HG03558 (cell line): ENCODE data around the gene OR2Z1.

Experiments
- ATAC-seq: cut with Tn5 transposase; IDR thresholded peaks from one replicate; pipeline ENCODE4 v1.9.1; 2021; ENCODE audit warnings: moderate number of reproducible peaks; ENCODE audit not compliant: unreplicated experiment; ENCODE audit errors: extremely low read depth

The OR2Z1 gene

GRCh38 chr19:8721334-8721733, at the start of gene OR2Z1:
Gene OR2Z1 (plus strand): TSS chr19:8721634. CDS start chr19:8731029, 9,395 bp downstream.
- no peak for ATAC-seq

DNA sequence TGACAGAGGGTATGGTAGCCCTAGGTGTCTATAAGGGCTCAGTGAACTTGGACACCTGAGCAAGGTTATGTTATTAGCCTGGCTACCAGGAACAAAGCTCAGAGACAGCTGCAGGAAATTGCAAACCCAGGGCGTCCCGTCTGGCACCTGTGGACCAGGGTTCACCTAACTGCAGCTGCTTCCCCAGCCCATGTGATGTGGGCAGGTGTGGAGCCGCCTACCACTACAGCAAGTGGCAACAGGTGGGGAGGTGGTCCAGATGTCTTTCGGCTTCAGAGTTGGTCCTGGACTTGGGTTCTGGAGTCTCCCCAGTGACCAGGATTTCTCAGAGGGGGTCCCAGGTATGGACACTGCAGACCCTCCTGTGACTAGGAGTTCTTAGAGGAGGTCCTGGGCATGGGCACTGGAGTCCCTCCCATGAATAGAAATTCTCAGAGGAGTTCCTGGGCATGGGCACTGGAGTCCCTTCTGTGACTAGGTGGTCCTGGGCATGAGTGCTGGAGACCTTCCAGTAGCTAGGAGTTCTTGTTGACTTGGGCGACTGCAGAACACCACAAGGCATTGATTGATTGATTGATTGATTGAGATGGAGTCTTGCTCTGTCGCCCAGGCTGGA, 48.0 kb upstream of the OR2Z1 start:
- no peak for ATAC-seq

- no peak for ATAC-seq
These were observed 46.4 kb upstream of the OR2Z1 start for GRCh38 chr19:8675066-8675465.

DNA sequence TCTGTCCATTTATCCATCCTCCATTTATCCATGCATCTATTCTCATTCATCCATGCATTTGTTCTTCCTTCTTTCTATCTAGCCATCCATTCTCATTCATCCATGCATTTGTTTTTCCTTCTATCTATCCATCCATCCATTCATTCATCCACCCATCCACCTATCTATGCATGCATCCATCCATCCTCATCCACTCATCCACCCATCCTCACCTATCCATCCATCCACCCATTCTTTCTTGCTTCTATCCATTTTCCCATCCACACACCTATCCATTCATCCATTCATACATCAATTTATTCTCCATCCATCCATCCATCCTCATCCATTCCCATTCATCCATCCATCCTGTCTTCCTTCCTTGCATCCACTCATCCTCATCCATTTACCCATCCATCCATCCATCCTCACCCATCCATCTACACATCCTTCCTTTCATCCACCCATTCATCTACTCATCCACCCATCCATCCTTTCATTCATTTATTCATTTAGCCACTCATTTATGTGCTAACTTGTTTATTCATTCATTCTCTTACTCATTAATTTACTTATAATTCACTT, 43.1 kb upstream of the OR2Z1 start:
- no peak for ATAC-seq

DNA sequence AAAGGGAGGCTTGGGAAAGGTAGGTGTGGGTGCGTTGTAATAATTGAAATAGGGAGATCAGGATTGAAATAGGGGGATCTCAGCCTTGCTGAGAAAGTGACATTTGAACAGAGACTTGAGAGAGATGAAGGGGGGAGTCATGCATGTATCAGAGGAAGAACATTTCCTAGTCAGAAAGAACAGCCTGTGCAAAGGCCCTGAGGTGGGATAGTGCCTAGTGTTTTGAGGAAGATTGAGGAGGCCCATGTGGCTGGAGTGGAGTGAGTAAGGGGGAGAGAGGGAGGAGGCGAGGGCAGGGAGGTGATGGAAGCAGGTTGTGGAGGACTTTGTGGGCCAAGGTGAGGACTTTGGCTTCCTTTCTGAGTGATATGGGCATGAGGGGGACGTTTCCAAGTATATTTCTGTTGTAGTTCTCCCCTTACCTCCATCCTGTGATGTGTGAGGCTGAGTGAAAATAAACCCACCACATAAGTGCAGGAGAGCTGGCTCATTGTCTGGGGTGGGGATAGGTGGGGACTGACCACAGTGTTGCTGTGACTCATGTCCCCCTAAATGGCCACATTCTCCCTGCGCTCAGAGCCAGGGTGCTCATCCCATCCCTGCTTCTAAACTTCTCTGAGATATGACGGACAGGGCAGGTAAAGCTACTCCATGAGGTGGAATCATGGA, 40.6 kb upstream of the OR2Z1 start:
- ATAC-seq, result no peak

GRCh38 chr19:8681345-8682029, 39.9 kb upstream of the OR2Z1 start:
- no peak for ATAC-seq

DNA sequence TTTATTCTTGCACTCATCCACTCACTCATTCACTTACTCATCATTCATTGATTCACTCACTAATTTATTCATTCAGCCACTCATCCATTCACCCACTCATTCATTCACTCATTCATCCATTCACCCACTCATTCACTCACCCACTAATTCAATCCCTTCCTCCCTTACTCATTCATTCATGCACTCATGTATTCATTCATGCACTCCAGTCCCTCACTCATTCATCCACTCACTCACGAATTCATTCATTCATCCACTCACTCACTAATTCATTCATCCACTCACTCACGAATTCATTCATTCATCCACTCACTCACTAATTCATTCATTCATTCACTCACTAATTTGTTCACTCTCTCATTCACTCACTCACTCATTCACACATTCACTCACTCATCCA, 39.0 kb upstream of the OR2Z1 start:
- ATAC-seq, result no peak

DNA sequence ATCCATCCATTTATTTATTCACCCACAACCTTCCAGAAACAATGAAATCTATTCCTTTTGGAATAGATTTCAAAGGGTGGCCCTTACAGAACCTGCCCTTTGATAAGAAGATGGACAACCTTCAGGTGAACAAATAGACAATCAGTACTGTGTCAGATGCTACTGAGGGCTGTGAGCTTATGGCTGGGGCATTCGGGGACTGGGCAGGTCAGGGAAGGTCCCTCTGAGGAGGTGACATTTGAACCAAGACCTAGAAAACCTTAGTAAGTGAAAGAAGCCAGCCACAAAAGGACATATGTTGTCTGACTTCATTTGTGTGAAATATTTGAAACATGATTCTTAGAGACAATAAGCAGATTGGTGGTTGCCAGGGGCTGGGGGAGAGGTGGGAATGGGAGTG, 38.5 kb upstream of the OR2Z1 start:
- no peak for ATAC-seq

DNA sequence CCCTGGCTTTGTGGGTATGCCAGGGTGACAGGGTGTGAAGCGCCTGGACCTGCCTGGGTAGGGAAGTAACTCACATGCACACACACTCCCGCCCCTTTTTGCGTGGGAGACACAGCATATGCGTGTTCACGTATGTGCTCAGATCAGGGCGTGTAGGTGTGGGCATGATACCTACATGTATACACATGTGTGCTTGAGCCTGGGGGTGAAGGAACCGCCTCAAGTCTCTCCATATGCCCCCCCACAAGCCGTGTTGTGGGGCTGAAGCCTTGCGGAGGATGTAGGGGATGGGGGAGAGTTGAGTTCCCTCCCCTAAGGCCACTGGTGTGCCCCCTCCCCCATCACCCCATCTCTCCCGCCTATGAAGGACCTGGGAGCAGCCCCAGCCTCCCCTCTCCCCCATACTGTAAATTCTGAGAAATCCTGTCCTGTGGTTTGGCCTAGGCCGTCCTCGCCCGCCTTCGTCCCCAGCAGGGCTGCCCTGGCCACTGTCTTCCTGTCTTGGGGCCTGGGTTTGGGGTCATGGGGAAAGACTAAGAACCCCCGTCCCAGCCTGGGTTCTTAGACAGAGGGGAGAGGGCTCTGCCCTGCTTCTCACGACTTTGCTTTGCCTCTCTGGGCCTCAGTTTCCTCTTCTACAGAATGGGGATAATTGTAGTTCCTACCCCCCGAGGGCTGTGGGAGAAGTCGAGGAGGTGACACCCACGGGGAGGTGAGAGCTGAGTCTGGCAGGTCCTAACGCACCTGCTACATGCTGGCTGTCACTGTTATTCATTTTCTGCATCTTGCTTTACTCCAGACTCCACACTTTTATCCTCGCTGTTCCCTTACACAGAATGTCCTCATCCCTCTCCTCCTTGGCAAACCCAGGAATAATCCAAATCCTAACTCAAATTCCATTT, 37.2 kb upstream of the OR2Z1 start:
- ATAC-seq, result no peak

GRCh38 chr19:8686549-8686948, 34.9 kb upstream of the OR2Z1 start:
- no peak for ATAC-seq

- ATAC-seq, result no peak
These were observed 32.5 kb upstream of the OR2Z1 start for GRCh38 chr19:8688930-8689329.

- ATAC-seq, result no peak
These were observed 30.5 kb upstream of the OR2Z1 start for GRCh38 chr19:8690753-8691539.

- ATAC-seq, result no peak
These were observed 25.9 kb upstream of the OR2Z1 start for GRCh38 chr19:8695501-8695900.

GRCh38 chr19:8695911-8696310, 25.5 kb upstream of the OR2Z1 start:
- no peak for ATAC-seq

GRCh38 chr19:8696993-8697392, 24.4 kb upstream of the OR2Z1 start:
- no peak for ATAC-seq

DNA sequence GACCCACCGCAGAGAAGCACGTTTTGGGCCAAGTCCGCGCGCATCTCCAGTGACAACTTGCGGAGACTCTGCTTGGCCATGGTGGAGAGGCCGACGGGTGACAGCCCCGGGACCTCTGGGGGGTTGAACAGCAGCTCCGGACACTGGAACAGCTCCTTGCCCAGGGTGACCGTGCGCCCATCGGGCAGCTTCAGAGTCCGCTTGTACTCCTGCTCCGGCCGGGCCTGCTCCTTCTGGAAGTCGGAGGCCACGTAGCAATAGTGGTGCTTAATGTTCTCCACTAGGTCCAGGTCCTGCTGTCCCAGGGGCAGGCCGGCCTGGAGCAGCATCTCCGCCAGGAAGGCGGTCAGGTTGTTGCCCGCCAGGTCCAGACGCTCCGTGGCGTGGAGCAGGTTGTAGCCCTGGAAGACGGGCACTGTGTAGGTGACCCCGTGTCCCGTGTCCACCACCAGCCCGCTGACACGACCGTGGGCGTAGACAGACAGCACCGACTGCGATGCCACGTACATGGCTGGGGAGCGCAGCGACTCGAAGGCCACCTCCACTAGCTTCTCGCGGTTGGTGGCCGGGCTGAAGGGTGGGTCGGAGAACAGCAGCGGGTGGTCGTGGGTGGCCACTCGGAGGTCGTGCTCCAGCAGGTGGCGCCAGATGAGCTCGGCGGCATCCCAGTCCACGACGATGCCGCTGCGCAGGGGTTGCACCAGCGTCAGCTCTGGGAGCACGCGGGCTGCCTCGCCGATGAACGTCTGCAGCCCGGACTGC, 23.6 kb upstream of the OR2Z1 start:
- ATAC-seq, result no peak

GRCh38 chr19:8698433-8699063, 22.9 kb upstream of the OR2Z1 start, which contains the start of gene ACTL9:
Gene ACTL9 (minus strand): TSS chr19:8698795. CDS start chr19:8698701, 94 bp downstream.
- no peak for ATAC-seq

GRCh38 chr19:8699908-8700307, 21.5 kb upstream of the OR2Z1 start:
- no peak for ATAC-seq
